DMS53 treated with DMSO at 0.1 percent for 48 hours (cell line): Measurements from ENCODE around the gene INAFM1.
"Not testable (repeated sequence)": the region's sequence is repeated elsewhere in the genome, so short reads cannot be mapped to it uniquely, and the experiment has no call there.

Experiments used
- DNase-seq: peaks from one replicate; lab custom pipeline; 2025; ENCODE audit not compliant: unreplicated experiment; lab: John Stamatoyannopoulos, UW

INAFM1 gene

GRCh38 chr19:47267350-47267759 is 7.3 kb upstream of the INAFM1 start:
- DNase-seq: no peak

DNA sequence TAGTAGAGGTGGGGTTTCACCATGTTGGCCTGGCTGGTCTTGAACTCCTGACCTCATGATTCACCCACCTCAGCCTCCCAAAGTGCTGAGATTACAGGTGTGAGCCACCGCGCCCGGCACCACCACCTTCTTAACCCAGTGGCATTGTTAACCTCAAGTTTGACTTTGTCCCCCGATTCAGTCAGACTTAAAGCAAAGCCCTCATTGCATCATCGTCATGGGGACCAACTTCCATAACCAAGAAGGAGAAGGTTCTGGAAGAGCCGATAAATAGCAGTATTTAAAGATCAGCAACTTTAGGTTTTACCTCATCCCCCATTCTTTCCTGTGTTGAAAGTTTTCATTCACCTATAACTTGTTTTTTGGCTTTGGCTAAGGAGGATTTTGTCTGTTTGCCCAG is 6.7 kb upstream of the INAFM1 start:
- DNase-seq: no peak

DNA sequence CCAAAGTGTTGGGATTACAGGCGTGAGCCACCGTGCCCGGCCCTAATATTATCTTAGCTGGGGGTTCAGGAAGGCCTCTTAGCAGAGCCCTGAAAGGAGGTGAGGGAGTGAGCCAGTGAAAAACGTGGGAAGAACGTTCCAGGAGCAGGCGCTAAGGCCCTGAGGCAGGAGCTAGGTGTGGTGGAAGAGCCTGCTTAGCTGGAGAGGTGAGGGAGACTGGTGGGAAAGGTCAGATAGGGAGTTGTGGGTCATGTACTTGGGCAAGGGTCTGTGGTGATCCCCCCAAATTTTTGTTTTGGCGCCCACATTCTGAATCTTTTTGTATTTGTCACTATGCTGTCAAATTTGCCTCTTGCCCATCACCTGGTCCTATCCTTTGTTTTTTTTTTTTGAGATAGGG is 5.1 kb upstream of the INAFM1 start:
- no peak for DNase-seq

GRCh38 chr19:47270408-47270807 is 4.3 kb upstream of the INAFM1 start:
- DNase-seq: no peak

DNA sequence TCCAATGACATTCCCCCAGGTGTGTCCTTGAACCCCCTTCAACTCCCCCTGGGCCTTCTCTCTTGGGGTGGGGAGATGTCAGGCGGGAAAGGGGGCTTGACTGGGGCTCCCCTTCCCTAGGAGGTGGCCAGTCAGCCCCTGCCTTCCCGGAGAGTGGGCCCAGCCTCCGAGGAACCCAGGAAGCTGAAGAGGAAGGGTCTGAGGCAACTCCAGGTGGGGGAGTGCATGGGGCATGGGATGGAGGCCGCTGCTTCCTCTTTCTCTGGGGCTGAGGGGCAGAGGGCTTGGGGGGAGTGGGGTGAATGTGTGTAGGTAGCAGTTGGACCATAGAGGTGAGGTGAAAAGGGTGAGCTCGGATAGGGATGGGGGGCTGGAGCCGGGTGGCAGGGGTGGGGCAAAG is 2.7 kb upstream of the INAFM1 start:
- DNase-seq: no peak

DNA sequence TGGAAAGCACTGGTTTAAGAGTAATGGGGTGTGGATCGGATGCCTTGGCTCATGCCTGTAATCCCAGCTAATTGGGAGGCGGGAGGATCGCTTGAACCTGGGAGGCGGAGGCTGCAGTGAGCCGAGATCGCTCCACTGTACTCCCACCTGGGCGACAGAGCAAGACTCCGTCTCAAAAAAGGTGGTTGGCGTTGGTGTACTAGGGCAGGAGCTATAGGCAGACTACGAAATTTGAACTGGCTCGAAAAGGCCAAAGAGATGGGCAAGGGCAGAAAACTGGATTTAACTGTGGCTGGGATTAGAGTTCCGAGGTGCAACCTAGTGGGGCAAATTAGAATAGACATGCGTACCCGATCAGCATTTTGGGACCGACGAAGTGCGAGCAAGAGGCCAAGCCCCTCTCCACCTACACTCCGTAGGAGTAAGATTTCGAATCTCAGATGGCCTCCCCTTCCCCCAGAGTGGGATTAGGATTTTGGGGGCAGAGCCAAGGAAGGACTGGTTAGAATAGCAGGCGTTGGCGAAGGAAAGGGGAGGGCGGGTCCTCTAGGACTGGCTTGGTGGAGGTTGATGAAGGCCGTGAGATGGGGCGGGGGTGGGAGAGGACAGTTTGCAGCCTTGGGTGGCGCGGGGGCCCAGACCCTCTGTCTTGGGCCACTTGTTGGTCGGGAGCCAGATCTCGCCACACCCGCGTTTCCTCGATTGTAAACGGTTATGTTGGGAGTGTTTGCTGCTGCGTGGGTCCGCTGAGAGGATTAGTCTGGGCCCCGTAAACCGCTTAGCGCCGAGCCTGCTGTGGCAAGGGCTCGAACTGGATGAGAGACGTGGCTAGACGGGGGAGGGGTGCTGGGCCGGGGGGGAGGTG is 2.0 kb upstream of the INAFM1 start:
- no peak for DNase-seq

GRCh38 chr19:47273313-47274070 is 1.2 kb upstream of the INAFM1 start:
- peak; percentile 84 for DNase-seq

DNA sequence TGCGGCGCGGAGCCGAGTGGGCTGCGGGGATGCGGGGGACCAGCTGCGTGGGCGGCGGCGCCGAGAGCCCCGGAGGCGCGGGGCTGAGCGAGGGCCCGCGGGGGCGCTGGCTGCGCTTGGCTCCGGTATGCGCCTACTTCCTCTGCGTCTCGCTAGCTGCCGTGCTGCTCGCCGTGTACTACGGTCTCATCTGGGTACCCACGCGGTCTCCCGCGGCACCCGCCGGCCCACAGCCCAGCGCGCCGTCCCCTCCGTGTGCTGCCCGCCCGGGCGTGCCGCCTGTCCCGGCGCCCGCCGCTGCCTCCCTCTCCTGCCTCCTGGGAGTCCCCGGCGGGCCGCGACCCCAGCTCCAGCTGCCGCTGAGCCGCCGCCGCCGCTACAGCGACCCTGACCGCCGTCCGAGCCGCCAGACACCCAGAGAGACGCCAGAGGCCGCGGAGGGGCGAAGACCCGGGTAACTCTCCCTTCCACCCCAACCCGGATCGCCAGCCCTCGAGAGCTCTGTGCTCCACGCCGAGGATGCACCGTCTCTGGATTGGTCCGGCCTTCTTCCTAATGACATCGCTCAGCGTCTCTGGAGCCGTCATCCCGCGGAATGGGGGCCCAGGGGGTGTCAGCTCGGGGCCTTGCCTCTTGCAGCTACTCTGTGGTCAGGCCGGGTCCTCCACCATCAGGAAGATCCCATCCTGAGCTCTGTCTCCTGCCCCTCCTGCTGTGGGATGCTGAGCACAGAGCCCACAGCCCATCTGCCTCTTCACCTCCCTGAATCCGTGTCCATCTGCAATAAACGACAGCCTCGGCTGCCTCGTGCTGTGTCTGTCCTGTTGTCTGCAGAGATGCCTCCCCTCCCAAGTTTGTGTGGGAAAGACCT is 441 bp downstream of the INAFM1 start:
- no peak for DNase-seq

DNA sequence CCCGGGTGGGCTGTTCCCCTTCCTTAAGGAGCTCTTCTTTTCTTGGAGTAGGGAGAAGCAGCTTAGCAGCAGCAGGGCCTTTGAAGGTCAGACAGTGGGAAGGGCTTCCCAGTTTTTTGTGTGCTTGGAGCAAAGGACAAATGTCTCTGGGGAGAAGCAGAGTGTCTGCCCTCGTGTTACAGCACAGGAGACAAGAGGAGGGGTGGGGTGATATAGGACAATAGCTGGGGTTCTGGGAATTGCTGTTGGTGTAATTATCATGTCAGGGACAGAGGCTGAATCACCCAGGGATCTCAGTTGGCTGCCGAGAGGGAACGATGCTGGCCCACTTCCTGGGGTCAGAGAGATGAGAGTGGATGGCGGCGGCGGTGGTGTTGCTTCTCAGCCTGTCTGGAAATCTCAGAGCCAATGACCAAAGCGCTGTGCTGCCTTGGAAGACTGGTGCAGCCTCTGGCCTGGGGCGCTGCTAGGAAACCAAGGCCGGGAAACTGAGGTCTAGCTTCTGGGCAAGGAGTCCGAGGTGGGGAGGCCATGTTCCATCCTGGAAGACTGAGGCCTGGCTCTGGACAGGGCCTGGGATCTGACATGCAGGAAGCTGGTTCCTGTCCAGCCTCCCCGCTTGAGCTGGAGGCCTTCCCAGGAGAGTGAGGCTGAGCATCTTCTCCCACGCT is 1.2 kb downstream of the INAFM1 start:
- no peak for DNase-seq

GRCh38 chr19:47276513-47276912 is 1.8 kb downstream of the INAFM1 start:
- DNase-seq: not testable (repeated sequence)

GRCh38 chr19:47280183-47280797 is 5.6 kb downstream of the INAFM1 start:
- DNase-seq: no peak

GRCh38 chr19:47283405-47284059 is 8.8 kb downstream of the INAFM1 start:
- DNase-seq: no peak

GRCh38 chr19:47284324-47284899 is 9.7 kb downstream of the INAFM1 start:
- peak; percentile 41 for DNase-seq

- DNase-seq: peak; percentile 74
Observed at GRCh38 chr19:47296036-47296435, 21.4 kb downstream of the INAFM1 start.

- DNase-seq: not testable (repeated sequence)
Observed at GRCh38 chr19:47300867-47301266, 26.2 kb downstream of the INAFM1 start.

DNA sequence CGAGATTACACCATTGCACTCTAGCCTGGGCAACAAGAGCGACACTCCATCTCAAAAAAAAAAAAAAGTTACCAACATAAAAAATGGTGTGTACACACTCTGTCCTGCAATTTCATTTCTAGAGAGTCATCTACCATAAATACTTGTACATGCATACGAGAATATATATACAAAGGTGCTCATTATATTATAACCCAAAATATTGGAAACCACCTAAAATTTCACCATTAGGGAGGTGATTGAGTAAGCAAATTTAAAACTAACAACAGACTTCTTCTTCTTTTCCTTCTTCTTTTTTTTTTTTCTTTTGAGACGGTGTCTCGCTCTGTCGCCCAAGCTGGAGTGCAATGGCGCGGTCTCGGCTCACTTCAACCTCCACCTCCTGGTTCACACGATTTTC is 27.6 kb downstream of the INAFM1 start:
- DNase-seq: no peak

- no peak for DNase-seq
Observed at GRCh38 chr19:47303966-47304365, 29.3 kb downstream of the INAFM1 start.

GRCh38 chr19:47305309-47305751 is 30.6 kb downstream of the INAFM1 start:
- peak; percentile 66 for DNase-seq

- DNase-seq: no peak
Observed at GRCh38 chr19:47306303-47306702, 31.6 kb downstream of the INAFM1 start.
